IPS DF 19.7 (cell line): ENCODE measurements around the gene TMF1.

Experiments
- DNase-seq: peaks from one replicate; pipeline ENCODE4 v3.0.0-alpha.2; 2013; ENCODE audit warnings: low read depth, low spot score

Gene TMF1

DNA sequence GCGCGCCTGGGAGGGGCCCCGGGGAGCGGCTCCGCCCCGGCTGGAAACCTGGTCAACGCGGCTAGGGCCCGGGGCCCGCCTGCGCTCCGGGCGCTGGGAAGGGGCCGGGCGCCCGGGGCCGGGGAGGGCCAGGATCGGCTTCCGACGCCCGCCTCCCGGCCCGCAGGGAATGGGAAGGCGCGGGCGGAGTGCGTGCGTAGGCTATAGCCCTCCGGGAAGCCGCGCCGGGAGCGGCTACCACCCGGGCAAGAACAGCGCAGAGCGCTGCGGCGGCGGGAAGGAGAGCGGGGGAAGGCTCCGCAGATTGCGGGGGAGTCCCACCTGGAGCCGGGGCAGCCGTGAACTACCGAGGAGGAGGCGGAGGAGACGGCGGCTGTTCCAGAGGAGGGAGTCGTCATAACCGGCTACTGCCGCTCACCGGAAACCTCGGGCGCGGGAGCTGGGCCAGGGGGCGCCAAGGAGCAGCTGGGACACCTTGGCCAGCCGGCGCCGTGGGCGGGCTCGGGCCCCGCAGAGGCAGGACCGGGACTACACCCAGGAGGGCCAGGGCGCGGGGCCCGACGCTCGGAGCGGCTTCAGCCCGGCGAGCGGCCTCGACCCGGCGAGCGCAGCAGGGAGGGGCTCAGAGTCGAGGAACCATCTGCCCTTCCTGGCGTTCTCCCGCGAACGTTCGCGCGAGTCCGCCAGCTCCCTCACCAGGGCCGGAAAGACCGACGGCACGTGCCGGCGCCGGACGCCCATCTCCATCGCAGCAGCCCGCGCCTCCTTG is 38.7 kb downstream of the TMF1 start, which contains the start of gene EOGT:
TSS of gene EOGT (minus strand) at position 432 of the 769 bp plus-strand sequence. CDS start 3,838 bp downstream, outside the sequence.
- no peak for DNase-seq

- DNase-seq = no peak
Measured at GRCh38 chr3:69012800-69013252, 39.3 kb downstream of the TMF1 start.

DNA sequence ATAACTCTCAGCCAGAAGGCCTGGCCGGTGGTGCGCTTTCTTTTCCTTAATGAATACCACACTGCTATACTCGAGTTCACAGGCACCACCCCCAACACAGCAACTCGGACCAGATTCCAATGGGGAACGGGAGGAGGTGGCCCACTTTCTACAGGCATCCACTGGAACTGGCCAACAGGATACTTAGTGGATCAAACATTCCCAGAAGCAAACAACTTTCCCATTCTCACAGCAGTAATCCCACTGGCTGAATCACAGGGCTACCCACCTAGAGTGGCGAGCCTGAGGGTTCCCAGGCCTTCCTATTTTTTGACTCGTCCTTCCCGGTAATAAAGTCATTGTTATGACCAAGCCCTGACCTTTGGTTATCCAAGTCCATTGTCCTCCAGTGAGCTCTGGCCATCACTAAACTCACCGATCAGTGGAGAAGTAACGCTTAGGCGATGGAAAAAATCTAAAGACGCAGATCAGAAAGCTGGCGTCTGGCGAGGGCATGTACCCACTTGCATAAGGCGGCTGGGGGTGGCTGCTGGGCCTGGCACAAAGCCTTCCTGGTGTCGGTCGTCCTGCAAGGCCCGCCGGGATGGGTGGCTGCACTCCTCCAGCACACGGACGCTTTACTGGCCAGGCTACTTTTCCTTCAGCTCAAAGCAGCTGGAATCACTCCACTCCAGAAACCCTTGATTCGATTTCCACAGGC is 39.9 kb downstream of the TMF1 start:
- DNase-seq = no peak

- DNase-seq = no peak
Measured at GRCh38 chr3:69011096-69011730, 40.9 kb downstream of the TMF1 start.

DNA sequence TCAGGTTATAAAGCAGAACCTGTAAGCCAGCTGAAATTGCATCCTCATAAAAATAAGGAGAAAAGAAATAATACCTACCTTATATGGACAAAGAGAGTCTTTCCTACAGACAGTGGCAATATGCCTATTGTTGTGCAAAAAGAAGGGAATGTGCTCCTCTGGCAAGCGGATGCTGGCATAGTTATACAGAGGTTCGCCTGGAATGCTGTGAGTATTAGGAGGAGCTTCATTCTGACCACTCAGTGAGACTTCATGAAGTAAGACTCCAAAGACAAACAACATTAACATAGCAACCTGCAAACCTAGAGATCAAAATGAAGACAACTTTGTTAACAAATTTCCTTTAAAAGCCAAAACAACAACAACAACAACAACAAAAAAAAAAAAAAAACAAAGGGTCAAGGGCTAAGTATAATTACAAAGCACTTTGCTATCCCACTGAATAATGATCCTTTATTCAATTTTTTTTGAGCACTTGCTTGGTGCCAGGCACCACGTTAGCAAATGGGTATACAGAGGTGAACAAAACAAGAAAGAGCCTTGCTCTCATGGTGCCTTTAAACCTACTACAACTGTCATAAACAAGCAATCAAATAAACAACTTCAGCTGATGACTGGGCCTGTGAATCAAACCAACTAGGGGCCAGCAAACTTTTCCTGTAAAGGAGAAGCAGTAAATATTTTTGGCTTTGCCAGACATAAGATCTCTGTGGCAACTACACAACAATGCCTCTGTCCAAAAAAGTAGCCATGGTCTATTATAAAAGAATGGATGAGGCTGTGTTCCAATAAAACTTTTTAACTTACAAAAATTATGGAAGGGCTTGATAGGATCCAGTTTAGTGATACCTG is 42.3 kb downstream of the TMF1 start:
- DNase-seq = peak; percentile 97

GRCh38 chr3:69008980-69009379 is 43.2 kb downstream of the TMF1 start:
- DNase-seq = no peak

DNA sequence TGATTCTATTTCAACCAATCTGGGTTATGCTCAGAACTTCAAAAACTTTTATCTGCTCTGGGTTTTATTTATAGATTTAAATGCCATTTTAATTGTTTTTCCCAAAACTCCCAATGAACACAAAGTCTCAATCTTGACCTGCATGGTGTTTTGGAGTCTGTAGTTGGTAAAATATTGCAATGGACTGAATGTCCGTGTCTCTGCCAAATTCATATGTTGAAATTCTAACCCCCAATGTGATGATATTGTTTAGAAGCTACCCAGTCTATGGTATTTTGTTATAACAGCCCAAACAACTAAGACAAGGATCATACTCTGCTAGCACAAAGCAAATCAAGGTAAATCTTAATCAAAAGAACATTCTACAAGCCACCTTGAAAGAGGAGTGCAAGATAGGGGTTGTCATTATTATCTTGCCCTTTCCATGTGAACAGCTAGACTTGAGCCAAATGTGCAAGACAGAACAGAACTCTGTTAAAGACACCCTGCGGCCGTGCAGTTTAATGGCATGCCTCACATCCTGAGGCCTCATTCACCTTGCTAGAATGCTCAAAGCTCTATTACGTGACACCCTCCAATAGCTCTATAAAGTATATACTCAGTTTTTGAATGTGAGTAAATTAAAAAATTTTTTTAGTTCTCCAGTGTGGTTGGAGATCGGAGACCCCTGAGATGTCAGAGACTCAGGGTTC is 46.2 kb downstream of the TMF1 start:
- DNase-seq = no peak

GRCh38 chr3:69005071-69005790 is 46.9 kb downstream of the TMF1 start:
- no peak for DNase-seq

DNA sequence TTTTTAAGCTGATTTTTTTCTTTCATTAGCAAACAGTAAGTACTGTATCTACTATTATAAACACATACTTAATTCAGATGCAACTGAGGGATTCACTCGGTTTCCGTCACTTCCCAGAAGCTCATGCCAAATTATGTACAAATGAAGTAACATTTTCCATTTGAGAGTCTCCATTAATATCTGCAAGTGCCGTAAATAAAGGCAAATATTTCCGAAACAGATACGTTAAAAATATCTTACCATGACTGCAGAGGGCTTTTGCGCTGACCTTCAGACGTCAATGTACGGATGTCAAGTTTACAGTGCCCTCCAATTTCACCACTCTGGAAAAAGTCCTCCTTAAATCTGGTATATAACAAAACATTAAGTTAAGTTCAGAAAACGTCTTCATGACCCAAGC is 48.0 kb downstream of the TMF1 start:
- DNase-seq = no peak

GRCh38 chr3:68999605-69000004 is 52.5 kb downstream of the TMF1 start:
- DNase-seq = no peak

DNA sequence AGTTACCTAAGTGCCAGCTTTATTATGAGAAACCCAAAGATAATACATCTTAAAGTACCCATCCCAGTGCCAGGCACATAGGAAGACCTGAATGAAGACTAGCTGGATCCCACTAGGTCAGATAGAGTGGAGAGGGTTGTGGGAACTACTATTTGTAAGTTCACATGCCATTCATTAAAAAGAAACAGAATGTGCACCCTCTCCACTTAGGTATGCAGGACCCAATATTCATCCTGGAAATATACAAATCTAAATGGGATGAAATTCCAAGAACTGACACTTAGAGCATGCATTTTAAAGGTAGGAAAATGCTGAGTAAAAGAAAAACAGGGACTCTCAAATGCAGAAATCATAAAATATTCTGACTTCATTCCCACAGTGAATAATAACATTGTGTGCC is 53.0 kb downstream of the TMF1 start:
- DNase-seq = no peak

DNA sequence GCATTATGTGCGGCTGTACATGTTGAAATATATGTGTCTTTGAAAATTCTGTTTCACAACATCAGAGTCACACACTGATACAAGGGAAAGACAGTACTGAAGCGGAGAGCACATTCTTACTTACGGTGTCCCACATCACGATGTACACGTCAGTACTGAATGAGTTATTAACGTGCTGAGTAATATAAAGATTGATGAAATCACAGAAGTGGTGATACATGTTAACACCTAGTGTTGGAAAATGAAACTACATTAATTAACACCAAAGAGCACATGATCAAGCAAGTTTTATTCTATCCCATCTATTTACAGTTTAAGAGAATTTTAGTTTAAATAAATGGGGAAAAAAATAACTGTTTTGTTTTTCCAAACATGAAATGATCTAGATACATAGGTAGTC is 54.2 kb downstream of the TMF1 start:
- no peak for DNase-seq

DNA sequence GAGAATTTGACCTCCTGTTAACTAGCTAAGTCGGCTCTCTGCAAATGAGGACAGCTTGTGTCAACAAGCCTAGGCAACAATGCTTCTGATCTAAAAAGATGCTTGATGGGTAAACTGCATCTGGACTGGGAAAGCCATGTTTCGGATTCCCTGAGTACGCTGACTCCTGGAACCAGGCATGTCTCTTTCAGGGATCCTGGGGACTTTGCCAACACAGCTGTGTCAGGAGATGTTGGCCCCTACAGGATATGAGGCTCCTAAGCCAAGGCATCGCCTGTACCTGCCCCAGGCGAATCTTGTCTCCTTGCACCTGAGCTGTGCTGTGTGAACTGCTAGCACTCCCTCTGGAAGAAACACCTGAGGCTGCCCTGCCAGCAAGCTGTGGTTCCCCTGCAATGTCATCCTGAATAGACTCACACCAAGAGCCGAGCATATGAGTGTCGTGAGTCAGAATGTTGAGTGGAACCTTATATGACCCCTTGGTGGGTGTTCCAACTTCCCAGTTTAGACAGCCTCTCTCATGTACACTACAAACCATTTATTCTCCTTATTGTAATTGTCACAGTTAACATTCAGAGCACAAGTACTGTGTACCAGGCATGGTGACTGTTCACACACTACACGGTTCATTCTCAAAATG is 55.7 kb downstream of the TMF1 start:
- DNase-seq = no peak

DNA sequence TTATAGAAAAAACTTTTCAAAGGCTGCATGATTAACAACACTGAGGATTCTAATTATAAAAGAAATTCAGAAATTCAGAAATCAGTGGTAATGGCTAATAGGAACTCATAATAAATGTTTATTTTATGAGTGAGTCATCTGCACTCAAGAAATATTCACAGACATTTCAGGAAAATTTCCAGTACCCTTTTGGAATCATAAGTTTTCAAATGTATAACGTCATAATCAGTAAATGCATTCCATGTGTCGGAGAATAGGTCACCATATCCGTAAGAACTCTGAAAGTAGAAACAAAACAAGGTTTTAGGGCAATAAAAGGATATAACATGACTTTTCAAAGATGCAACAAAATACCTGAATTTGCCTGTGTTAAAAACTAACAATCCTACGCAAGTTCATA is 63.4 kb downstream of the TMF1 start:
- no peak for DNase-seq

- no peak for DNase-seq
Measured at GRCh38 chr3:68987322-68987721, 64.8 kb downstream of the TMF1 start.

DNA sequence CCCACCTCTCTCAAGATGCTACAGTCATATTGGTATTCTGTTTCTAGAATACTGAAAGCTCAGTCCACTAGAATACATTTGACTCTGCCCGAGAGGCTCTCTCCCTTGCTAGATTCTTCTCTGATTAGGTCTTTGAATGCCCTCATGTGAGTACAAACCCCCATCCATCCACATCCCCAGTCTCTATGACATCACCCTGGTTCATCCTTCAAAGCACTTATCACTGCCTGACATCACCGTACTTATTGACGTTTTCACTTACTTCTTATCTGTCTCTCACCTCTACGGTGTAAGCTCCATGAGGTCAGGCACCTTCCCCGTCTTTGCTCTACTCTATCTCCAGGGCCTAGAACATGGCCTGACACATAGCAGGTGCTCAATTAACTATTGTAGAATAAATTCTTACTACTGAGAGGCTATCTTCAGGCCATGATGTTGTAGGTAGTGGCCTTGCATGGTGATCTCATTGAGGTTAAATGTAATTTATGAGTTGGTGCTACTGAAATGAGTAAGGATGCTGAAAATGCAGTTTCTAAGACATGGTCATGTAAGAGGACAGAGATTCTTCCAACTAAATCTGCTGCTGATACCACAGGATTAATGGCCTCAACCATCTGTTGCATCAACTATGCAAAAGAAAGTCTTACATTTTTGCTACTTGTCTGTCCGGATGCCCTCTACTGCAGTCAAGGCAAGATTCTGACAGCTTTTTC is 65.5 kb downstream of the TMF1 start:
- no peak for DNase-seq

DNA sequence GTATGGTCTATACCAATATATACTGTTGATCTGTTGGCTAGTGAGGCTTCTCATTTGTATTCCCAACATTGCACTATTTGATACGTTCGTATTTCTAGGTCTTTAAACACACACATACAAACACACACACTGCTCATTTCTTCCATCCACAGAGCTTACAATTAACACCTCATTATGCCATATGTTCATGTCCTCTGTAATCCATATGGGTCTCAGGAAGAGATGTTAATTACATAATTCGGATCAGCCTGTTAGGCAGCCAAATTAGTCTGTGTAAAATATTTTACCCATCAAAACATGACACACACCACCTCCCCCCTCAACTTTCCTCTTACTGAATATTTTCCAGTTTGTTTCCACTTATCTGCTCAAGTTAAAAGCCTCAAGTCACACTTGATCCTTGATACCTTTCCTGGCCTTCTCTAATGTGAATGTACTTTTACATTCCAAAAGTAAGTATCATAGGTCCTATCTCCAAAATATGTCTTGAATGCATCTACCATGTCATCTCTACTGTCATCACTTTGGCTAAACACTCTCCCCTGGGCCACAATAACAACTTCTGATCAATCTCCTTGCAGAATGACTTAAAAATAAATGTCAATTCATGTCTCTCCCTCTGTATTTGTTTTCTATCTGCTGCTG is 66.9 kb downstream of the TMF1 start:
- DNase-seq = no peak

DNA sequence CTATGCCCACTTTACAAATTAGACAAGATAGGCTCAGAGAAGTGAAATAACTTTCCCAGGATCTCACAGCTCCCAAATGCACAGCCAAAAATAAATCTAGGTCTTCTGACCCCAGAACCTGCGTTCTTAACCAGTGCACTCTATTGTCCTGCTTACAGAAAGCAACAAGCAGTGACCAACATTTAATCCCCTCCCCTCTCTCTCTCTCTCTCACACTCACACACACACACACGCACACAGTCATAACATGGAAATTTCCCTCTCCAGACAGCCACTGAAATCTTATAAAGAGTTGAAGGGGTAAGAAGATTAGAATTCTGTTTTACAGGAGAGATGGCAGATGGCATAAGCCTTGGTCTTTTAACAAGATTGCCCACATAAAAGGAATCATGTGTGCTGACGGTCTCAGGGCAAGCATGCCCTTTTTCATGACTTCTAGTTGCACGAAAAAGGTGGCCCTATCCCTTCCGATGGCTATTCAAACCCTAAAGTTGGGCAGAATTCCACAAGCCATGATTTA is 68.1 kb downstream of the TMF1 start:
- no peak for DNase-seq
